Neuronal stem cell (in vitro differentiated cells): ENCODE results near the gene PDCD11. TPM values are rescaled to one million over a fixed set of nuclear protein-coding genes. Genes with fewer than 3 reads are reported as not detected.

Experiments
- DNase-seq: peaks from one replicate; pipeline ENCODE4 v3.0.0-alpha.2; 2013; ENCODE audit warnings: low spot score
- H2AFZ ChIP-seq: one replicate; pipeline ENCODE4 v1.6.1; 2013; ENCODE audit warnings: mild to moderate bottlenecking, low read length, inconsistent platforms
- H2AK5ac ChIP-seq: 2 replicates; pipeline ENCODE4 v1.6.1; 2013; ENCODE audit warnings: low read depth, mild to moderate bottlenecking, inconsistent platforms, low read length, moderate library complexity, mixed read lengths
- H2BK120ac ChIP-seq: 2 replicates; pipeline ENCODE4 v1.6.1; 2013; ENCODE audit warnings: low read depth, mild to moderate bottlenecking, inconsistent platforms, low read length, moderate library complexity, mixed read lengths
- H2BK12ac ChIP-seq: one replicate; pipeline ENCODE4 v1.6.1; 2013; ENCODE audit warnings: low read length, inconsistent platforms
- H2BK15ac ChIP-seq: 2 replicates; pipeline ENCODE4 v1.6.1; 2013; ENCODE audit warnings: mild to moderate bottlenecking, low read length, inconsistent platforms, mixed read lengths
- H2BK5ac ChIP-seq: one replicate; pipeline ENCODE4 v1.6.1; 2013; ENCODE audit warnings: inconsistent platforms, mild to moderate bottlenecking, low read length, moderate library complexity
- H3K14ac ChIP-seq: one replicate; pipeline ENCODE4 v1.6.1; 2013; ENCODE audit warnings: low read length, inconsistent platforms
- H3K18ac ChIP-seq: 2 replicates; pipeline ENCODE4 v1.6.1; 2013; ENCODE audit warnings: low read length, inconsistent platforms
- H3K23ac ChIP-seq: 2 replicates; pipeline ENCODE4 v1.6.1; 2013; ENCODE audit warnings: low read depth, mild to moderate bottlenecking, mixed read lengths, low read length, inconsistent platforms; ENCODE audit not compliant: poor library complexity
- H3K27ac ChIP-seq: replicated peaks from 3 replicates; pipeline ENCODE4 v1.5.1; 2013; ENCODE audit warnings: low read length, inconsistent platforms
- H3K27me3 ChIP-seq, 3 experiments: 2 replicates each; pipeline ENCODE4 v1.6.1; 2013; ENCODE audit warnings: low read length in 3 of 3, mild to moderate bottlenecking in 2 of 3, inconsistent platforms in 1 of 3, low read depth in 1 of 3, mixed read lengths in 1 of 3, moderate library complexity in 1 of 3; ENCODE audit not compliant: control insufficient read depth in 3 of 3, insufficient read depth in 3 of 3
- H3K36me3 ChIP-seq, 2 donors: replicated peaks in 1 of 2; 2 replicates each; pipeline ENCODE4 v1.6.1; 2013; ENCODE audit warnings: low read length in 2 of 2; ENCODE audit not compliant: control insufficient read depth in 2 of 2, insufficient read depth in 2 of 2
- H3K4ac ChIP-seq: 2 replicates; pipeline ENCODE4 v1.6.1; 2013; ENCODE audit warnings: inconsistent platforms, mild to moderate bottlenecking, low read length, moderate library complexity
- H3K4me1 ChIP-seq, 2 donors: 1 replicate in 1 of 2; 2 replicates in 1 of 2; pipeline ENCODE4 v1.6.1; 2013; ENCODE audit warnings: low read length in 2 of 2, low read depth in 1 of 2; ENCODE audit not compliant: control insufficient read depth in 2 of 2, insufficient read depth in 1 of 2
- H3K4me2 ChIP-seq: one replicate; pipeline ENCODE4 v1.6.1; 2013; ENCODE audit warnings: mild to moderate bottlenecking, low read length, inconsistent platforms; ENCODE audit not compliant: insufficient read depth, poor library complexity, severe bottlenecking
- H3K4me3 ChIP-seq, 2 donors: 2 replicates each; pipeline ENCODE4 v1.5.1; 2013; ENCODE audit warnings: low read length in 2 of 2, mild to moderate bottlenecking in 2 of 2, inconsistent platforms in 1 of 2, moderate library complexity in 1 of 2
- H3K79me1 ChIP-seq: one replicate; pipeline ENCODE4 v1.6.1; 2013; ENCODE audit warnings: low read depth, mild to moderate bottlenecking, inconsistent platforms, low read length, moderate library complexity
- H3K9ac ChIP-seq: one replicate; pipeline ENCODE4 v1.6.1; 2013; ENCODE audit warnings: mild to moderate bottlenecking, low read depth, low read length, inconsistent platforms; ENCODE audit not compliant: poor library complexity
- H3K9me3 ChIP-seq, 2 donors: replicated peaks in 1 of 2; 2 replicates each; pipeline versions ENCODE3 to v1.6.1; 2013; ENCODE audit warnings: low read length in 2 of 2, mild to moderate bottlenecking in 2 of 2, inconsistent platforms in 1 of 2, low read depth in 1 of 2, mixed read lengths in 1 of 2, moderate library complexity in 1 of 2; ENCODE audit not compliant: control insufficient read depth in 2 of 2, insufficient read depth in 1 of 2
- H4K8ac ChIP-seq: one replicate; pipeline ENCODE4 v1.6.1; 2013; ENCODE audit warnings: low read depth, mild to moderate bottlenecking, inconsistent platforms, low read length, moderate library complexity
- H4K91ac ChIP-seq: one replicate; pipeline ENCODE4 v1.6.1; 2013; ENCODE audit warnings: low read length, low read depth, mild to moderate bottlenecking, inconsistent platforms; ENCODE audit not compliant: poor library complexity
- WGBS, 2 donors: extraction: QIAGEN DNeasy Blood & Tissue Kit; methylation state at CpG; one replicate each; pipeline ENCODE4 v1.1.7; 2013; ENCODE audit warnings: missing lambda C conversion rate in 2 of 2, mixed read lengths in 1 of 2; ENCODE audit not compliant: insufficient read length in 2 of 2, insufficient replicate concordance in 1 of 2; ENCODE audit errors: extremely low coverage in 2 of 2; 5-methylcytosine and 5-hydroxymethylcytosine counted together
- polyA plus RNA-seq, 2 experiments: library from polyadenylated mRNA; stranded (reverse); fragments of 200-250 nt; gene quantifications; one replicate each; pipeline ENCODE4 v1.2.3, GENCODE V29; 2013

PDCD11 gene, protein sequence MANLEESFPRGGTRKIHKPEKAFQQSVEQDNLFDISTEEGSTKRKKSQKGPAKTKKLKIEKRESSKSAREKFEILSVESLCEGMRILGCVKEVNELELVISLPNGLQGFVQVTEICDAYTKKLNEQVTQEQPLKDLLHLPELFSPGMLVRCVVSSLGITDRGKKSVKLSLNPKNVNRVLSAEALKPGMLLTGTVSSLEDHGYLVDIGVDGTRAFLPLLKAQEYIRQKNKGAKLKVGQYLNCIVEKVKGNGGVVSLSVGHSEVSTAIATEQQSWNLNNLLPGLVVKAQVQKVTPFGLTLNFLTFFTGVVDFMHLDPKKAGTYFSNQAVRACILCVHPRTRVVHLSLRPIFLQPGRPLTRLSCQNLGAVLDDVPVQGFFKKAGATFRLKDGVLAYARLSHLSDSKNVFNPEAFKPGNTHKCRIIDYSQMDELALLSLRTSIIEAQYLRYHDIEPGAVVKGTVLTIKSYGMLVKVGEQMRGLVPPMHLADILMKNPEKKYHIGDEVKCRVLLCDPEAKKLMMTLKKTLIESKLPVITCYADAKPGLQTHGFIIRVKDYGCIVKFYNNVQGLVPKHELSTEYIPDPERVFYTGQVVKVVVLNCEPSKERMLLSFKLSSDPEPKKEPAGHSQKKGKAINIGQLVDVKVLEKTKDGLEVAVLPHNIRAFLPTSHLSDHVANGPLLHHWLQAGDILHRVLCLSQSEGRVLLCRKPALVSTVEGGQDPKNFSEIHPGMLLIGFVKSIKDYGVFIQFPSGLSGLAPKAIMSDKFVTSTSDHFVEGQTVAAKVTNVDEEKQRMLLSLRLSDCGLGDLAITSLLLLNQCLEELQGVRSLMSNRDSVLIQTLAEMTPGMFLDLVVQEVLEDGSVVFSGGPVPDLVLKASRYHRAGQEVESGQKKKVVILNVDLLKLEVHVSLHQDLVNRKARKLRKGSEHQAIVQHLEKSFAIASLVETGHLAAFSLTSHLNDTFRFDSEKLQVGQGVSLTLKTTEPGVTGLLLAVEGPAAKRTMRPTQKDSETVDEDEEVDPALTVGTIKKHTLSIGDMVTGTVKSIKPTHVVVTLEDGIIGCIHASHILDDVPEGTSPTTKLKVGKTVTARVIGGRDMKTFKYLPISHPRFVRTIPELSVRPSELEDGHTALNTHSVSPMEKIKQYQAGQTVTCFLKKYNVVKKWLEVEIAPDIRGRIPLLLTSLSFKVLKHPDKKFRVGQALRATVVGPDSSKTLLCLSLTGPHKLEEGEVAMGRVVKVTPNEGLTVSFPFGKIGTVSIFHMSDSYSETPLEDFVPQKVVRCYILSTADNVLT (N-terminal part only)
- polyA plus RNA-seq (2013, experiment 1 of 2), result 16.0 TPM
- polyA plus RNA-seq (2013, experiment 2 of 2), result 15.0 TPM

DNA sequence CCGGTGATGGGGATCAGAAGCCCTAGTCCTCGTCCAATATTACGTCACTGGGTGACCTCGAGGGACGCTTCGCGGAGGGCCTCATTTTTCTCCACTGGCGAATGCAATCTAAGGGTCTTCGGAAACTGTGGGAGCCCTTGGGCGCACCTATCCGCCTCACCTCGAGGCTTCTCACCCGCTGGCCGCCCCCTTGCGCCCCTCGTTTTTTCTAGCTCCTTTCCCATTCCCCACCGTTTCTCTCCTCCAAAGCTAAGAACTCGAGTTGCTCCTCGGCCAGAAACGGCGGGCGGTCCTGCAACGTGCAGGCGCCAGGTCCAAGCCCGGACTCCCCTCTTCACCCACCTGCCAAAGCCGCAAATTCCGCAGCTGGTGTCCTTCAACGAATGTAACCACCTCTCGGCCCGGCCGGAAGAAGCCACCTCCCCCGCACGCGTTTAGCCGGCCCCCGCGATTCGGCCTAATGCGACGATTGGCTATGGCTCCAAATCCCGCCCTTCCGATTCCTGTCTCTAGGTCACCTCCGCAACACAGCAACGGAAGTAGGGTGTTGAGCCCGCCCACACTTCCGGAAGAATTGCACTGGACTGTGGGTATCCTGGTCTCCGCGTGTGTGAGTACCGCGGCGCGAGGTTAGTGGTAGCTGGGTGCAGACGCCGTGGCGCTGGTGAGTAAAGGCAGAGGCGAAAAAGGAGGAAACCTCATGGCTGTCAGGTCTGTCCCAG is at the start of gene PDCD11, which contains the start of gene ATP5MK:
PDCD11 (plus strand) TSS at position 560 of the 722 bp plus-strand sequence. CDS start 1,801 bp downstream, outside the sequence.
ATP5MK (minus strand) TSS at position 409 of the 722 bp plus-strand sequence. CDS start 4,018 bp downstream, outside the sequence.
- Histone ChIP-seq H3K18ac (peak within 1 kb of the TSS; percentile 95), H2BK12ac (no peak within 1 kb of the TSS), H3K23ac (peak within 1 kb of the TSS; percentile 90), H3K9me3 (no peaks in the 10 kb centered on the region), H2BK15ac (no peak within 1 kb of the TSS), H4K91ac (no peak within 1 kb of the TSS), H3K79me1 (peaks cover 8% of the 10 kb centered on the region), H2AK5ac (peak within 1 kb of the TSS; percentile 48), H2BK120ac (no peak within 1 kb of the TSS), H3K27ac (peak within 1 kb of the TSS; percentile 45), H3K27me3 (no peaks in the 10 kb centered on the region), H3K4me2 (peak within 1 kb of the TSS; percentile 92), H3K36me3 (peaks cover 15 to 64% of the 10 kb centered on the region in 2 donors), H3K4ac (no peak within 1 kb of the TSS), H3K14ac (no peak within 1 kb of the TSS), H3K9ac (peak within 1 kb of the TSS; percentile 99), H2AFZ (peak within 1 kb of the TSS; percentile 83), H3K4me1 (peaks cover 4 to 11% of the 10 kb centered on the region in 2 donors), H2BK5ac (peak within 1 kb of the TSS; percentile 89), H4K8ac (no peak within 1 kb of the TSS), H3K4me3 (peak within 1 kb of the TSS; percentile 71 to 90)
- WGBS, 2 donors, result no CpG with 5 or more reads among the region's 56 CpGs
- peak; percentile 94 for DNase-seq

DNA sequence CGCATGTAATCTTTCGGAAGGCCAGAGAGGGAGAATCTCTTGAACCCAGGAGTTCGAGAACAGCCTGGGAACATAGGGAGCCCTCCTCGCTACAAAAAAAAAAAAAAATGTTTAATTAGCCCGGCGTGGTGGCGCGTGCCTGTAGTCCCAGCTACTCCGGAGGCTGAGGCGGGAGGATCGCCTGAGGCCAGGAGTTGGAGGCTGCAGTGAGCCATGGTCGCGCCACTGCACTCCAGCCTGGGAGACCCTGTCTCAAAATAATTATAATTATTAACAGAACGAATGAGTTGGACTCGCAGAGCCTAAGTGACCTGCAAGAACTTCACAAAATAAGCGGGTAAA is 46.3 kb upstream of the PDCD11 start:
- no peak overlapping the region for H3K14ac ChIP-seq
- no peak overlapping the region for H3K4ac ChIP-seq
- no peaks in the 10 kb centered on the region for H3K27me3 ChIP-seq
- H2AK5ac ChIP-seq, result no peak overlapping the region
- H3K4me3 ChIP-seq, result peak overlapping the region; percentile 75 to 95
- H3K4me1 ChIP-seq, result peaks cover 0 to 2% of the 10 kb centered on the region in 2 donors
- peaks cover 4 to 36% of the 10 kb centered on the region in 2 donors for H3K36me3 ChIP-seq
- no peak overlapping the region for H2BK15ac ChIP-seq
- DNase-seq, result no peak
- no CpG with 5 or more reads among the region's 16 CpGs for WGBS, 2 donors
- no peak overlapping the region for H2BK5ac ChIP-seq
- H2AFZ ChIP-seq, result peak overlapping the region; percentile 97
- no peaks in the 10 kb centered on the region for H3K9me3 ChIP-seq
- no peak overlapping the region for H3K9ac ChIP-seq
- no peak overlapping the region for H2BK12ac ChIP-seq
- no peak overlapping the region for H3K23ac ChIP-seq
- H3K4me2 ChIP-seq, result peak overlapping the region; percentile 60
- no peak overlapping the region for H2BK120ac ChIP-seq
- H3K27ac ChIP-seq, result peak overlapping the region; percentile 85
- no peaks in the 10 kb centered on the region for H3K79me1 ChIP-seq
- no peak overlapping the region for H4K91ac ChIP-seq
- peak overlapping the region; percentile 94 for H3K18ac ChIP-seq
- no peak overlapping the region for H4K8ac ChIP-seq

DNA sequence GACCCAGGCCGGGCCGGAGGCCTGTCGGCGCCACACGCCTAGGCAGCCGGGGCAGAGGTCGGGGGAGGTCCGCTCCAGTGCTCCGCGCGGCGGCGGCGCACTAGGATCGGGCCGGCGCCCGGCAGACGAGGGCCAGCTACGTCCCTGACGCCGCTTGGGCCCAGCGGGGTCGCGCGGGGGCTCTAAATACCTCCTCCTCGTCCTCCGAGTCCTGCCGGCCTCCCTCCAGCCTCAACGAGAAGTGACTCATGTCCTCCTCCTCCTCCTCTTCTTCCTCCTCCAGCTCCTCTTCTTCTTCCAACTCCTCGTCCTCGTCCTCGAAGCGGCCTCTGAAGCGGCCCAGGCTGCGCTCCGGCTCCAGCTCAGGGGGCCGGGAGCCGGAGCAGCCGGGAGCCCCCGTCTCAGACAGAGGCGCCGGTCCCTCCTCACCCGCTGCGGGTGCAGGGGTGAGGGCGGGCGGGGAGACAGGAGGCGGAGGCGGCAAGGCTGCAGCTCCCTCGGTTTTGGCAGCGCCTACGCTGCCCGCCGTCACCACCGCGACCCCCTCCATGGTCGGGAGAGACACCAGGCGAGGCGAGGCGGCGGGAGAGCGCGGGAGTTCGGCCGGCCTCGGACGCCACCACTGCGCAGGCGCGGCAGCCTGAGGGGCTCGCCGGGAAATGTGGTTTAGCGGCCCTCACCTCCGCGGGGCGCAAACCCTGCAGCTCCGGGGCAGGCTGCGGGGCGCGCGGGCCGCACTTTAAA is 45.7 kb upstream of the PDCD11 start, which contains the start of gene PCGF6:
PCGF6 (minus strand) TSS at position 624 of the 744 bp plus-strand sequence; CDS start at position 550, 74 bp downstream.
- H3K14ac ChIP-seq, result peak within 1 kb of the TSS; percentile 75
- H3K27ac ChIP-seq, result peak within 1 kb of the TSS; percentile 85
- H4K91ac ChIP-seq, result no peak within 1 kb of the TSS
- H3K23ac ChIP-seq, result peak within 1 kb of the TSS; percentile 35
- H3K4me3 ChIP-seq, result peak within 1 kb of the TSS; percentile 75 to 95
- H3K4me2 ChIP-seq, result peak within 1 kb of the TSS; percentile 60
- WGBS, 2 donors, result no CpG with 5 or more reads among the region's 82 CpGs
- H3K79me1 ChIP-seq, result no peaks in the 10 kb centered on the region
- no peak within 1 kb of the TSS for H2BK15ac ChIP-seq
- no peak within 1 kb of the TSS for H2AK5ac ChIP-seq
- peak; percentile 88 for DNase-seq
- H3K27me3 ChIP-seq, result no peaks in the 10 kb centered on the region
- peak within 1 kb of the TSS; percentile 97 for H2AFZ ChIP-seq
- peaks cover 0 to 2% of the 10 kb centered on the region in 2 donors for H3K4me1 ChIP-seq
- H3K9ac ChIP-seq, result peak within 1 kb of the TSS; percentile 93
- no peaks in the 10 kb centered on the region for H3K9me3 ChIP-seq
- no peak within 1 kb of the TSS for H3K4ac ChIP-seq
- no peak within 1 kb of the TSS for H4K8ac ChIP-seq
- peaks cover 3 to 30% of the 10 kb centered on the region in 2 donors for H3K36me3 ChIP-seq
- H3K18ac ChIP-seq, result peak within 1 kb of the TSS; percentile 94
- peak within 1 kb of the TSS; percentile 63 for H2BK12ac ChIP-seq
- no peak within 1 kb of the TSS for H2BK120ac ChIP-seq
- peak within 1 kb of the TSS; percentile 82 for H2BK5ac ChIP-seq
